ENCODE results near the gene ARHGEF25.

Gene ARHGEF25

GRCh38 chr12:57623385-57623784 is 12.2 kb downstream of the ARHGEF25 start:
- in situ Hi-C loops (cut with HindIII; ENCODE audit: low pct_unique_long_range_greater_than_20kb, low sequenced_read_pairs): no loop called here
- no peak for TF ChIP-seq JUND (IDR thresholded peaks at IDR 0.05; ENCODE audit: low read depth)
- DNase-seq (ENCODE audit: low read depth in 1 of 2, low spot score in 1 of 2): no peak

- in situ Hi-C loops (cut with HindIII; ENCODE audit: low pct_unique_long_range_greater_than_20kb, low sequenced_read_pairs): no loop called here
- DNase-seq (ENCODE audit: low read depth in 1 of 2, low spot score in 1 of 2): no peak
- no peak for TF ChIP-seq JUND (IDR thresholded peaks at IDR 0.05; ENCODE audit: low read depth)
Observed at GRCh38 chr12:57623811-57624390, 12.7 kb downstream of the ARHGEF25 start.

GRCh38 chr12:57624441-57625220 is 13.4 kb downstream of the ARHGEF25 start:
- no peak for TF ChIP-seq JUND (IDR thresholded peaks at IDR 0.05; ENCODE audit: low read depth)
- in situ Hi-C loops (cut with HindIII; ENCODE audit: low pct_unique_long_range_greater_than_20kb, low sequenced_read_pairs): no loop called here
- no peak for DNase-seq (ENCODE audit: low read depth in 1 of 2, low spot score in 1 of 2)

GRCh38 chr12:57625261-57626032 is 14.2 kb downstream of the ARHGEF25 start:
- in situ Hi-C loops (cut with HindIII; ENCODE audit: low pct_unique_long_range_greater_than_20kb, low sequenced_read_pairs): no loop called here
- no peak for DNase-seq (ENCODE audit: low read depth in 1 of 2, low spot score in 1 of 2)
- TF ChIP-seq JUND (IDR thresholded peaks at IDR 0.05; ENCODE audit: low read depth): no peak

GRCh38 chr12:57626111-57626920 is 15.1 kb downstream of the ARHGEF25 start:
- DNase-seq (ENCODE audit: low read depth in 1 of 2, low spot score in 1 of 2): no peak
- TF ChIP-seq JUND (IDR thresholded peaks at IDR 0.05; ENCODE audit: low read depth): no peak
- in situ Hi-C loops (cut with HindIII; ENCODE audit: low pct_unique_long_range_greater_than_20kb, low sequenced_read_pairs): no loop called here

GRCh38 chr12:57626921-57627445 is 15.7 kb downstream of the ARHGEF25 start:
- no peak for DNase-seq (ENCODE audit: low read depth in 1 of 2, low spot score in 1 of 2)
- in situ Hi-C loops (cut with HindIII; ENCODE audit: low pct_unique_long_range_greater_than_20kb, low sequenced_read_pairs): no loop called here
- no peak for TF ChIP-seq JUND (IDR thresholded peaks at IDR 0.05; ENCODE audit: low read depth)

- no peak for DNase-seq (ENCODE audit: low read depth in 1 of 2, low spot score in 1 of 2)
- TF ChIP-seq JUND (IDR thresholded peaks at IDR 0.05; ENCODE audit: low read depth): no peak
- in situ Hi-C loops (cut with HindIII; ENCODE audit: low pct_unique_long_range_greater_than_20kb, low sequenced_read_pairs): no loop called here
Observed at GRCh38 chr12:57627501-57628279, 16.5 kb downstream of the ARHGEF25 start.

- in situ Hi-C loops (cut with HindIII; ENCODE audit: low pct_unique_long_range_greater_than_20kb, low sequenced_read_pairs): no loop called here
Observed at GRCh38 chr12:57628280-57629191, 17.3 kb downstream of the ARHGEF25 start.

GRCh38 chr12:57629897-57630471 is 18.7 kb downstream of the ARHGEF25 start:
- no peak for DNase-seq (ENCODE audit: low read depth in 1 of 2, low spot score in 1 of 2)
- no peak for TF ChIP-seq JUND (IDR thresholded peaks at IDR 0.05; ENCODE audit: low read depth)
- in situ Hi-C loops (cut with HindIII; ENCODE audit: low pct_unique_long_range_greater_than_20kb, low sequenced_read_pairs): no loop called here

More at GRCh38 chr12:57628280-57629191, 17.3 kb downstream of the ARHGEF25 start:
- no peak for TF ChIP-seq JUND (IDR thresholded peaks at IDR 0.05; ENCODE audit: low read depth)
- DNase-seq (ENCODE audit: low read depth in 1 of 2, low spot score in 1 of 2): no peak

- DNase-seq (ENCODE audit: low read depth in 1 of 2, low spot score in 1 of 2): no peak
- no peak for TF ChIP-seq JUND (IDR thresholded peaks at IDR 0.05; ENCODE audit: low read depth)
- in situ Hi-C loops (cut with HindIII; ENCODE audit: low pct_unique_long_range_greater_than_20kb, low sequenced_read_pairs): no loop called here
Observed at GRCh38 chr12:57630891-57631433, 19.7 kb downstream of the ARHGEF25 start.

Data from T47D (cell line).